K562 (cell line): Measurements from ENCODE around the gene MADCAM1. TPM values are rescaled to one million over a fixed set of nuclear protein-coding genes. Genes with fewer than 3 reads are reported as not detected.

ENCODE experiments used
- ASH1L ChIP-seq: fragments of 450-650 bp; IDR thresholded peaks from 2 replicates; pipeline ENCODE4 v1.6.1; 2018; ENCODE audit warnings: borderline replicate concordance, mild to moderate bottlenecking, low read depth; ENCODE audit not compliant: partially characterized antibody
- ELF2 ChIP-seq: fragments of 250-450 bp; sonication (Bioruptor Pico); IDR thresholded peaks from 2 replicates; pipeline ENCODE4 v1.5.0; 2021; ENCODE audit warnings: mild to moderate bottlenecking
- NFXL1 ChIP-seq: fragments of 450-650 bp; formaldehyde crosslinking; IDR thresholded peaks from 2 replicates; pipeline ENCODE4 v1.4.0; 2021; ENCODE audit warnings: mild to moderate bottlenecking
- NR2F6 ChIP-seq: fragments of 450-650 bp; formaldehyde crosslinking; IDR thresholded peaks from 2 replicates; pipeline ENCODE4 v1.4.0; 2020; ENCODE audit warnings: mild to moderate bottlenecking
- PCBP1 ChIP-seq: fragments of 200-400 bp; formaldehyde crosslinking; IDR thresholded peaks from 2 replicates; pipeline ENCODE4 v1.6.1; 2018; ENCODE audit warnings: mild to moderate bottlenecking, low read depth, low read length; ENCODE audit not compliant: poor library complexity, severe bottlenecking
- PHF21A ChIP-seq: fragments of 450-650 bp; IDR thresholded peaks from 2 replicates; pipeline ENCODE4 v1.6.1; 2017; ENCODE audit warnings: low read depth, borderline replicate concordance
- RBM22 ChIP-seq: fragments of 200-400 bp; formaldehyde crosslinking; IDR thresholded peaks from 2 replicates; pipeline ENCODE4 v1.6.1; 2018; ENCODE audit warnings: low read length, low read depth; ENCODE audit not compliant: poor library complexity, severe bottlenecking
- RHOXF2B ChIP-seq: fragments of 250-450 bp; sonication (Bioruptor Pico); conservative IDR thresholded peaks from 2 replicates; pipeline ENCODE4 v1.5.1; 2021
- SMARCA4 ChIP-seq: fragments of 450-650 bp; IDR thresholded peaks from 2 replicates; pipeline ENCODE4 v1.6.1; 2016
- ZNF644 ChIP-seq: fragments of 200-800 bp; sonication (Bioruptor generic); IDR thresholded peaks from 2 replicates; pipeline ENCODE4 v1.6.1; 2016; ENCODE audit warnings: low read depth, missing genetic modification characterization, missing compliant biosample characterization
- polyA plus RNA-seq, 8 experiments: library from polyadenylated mRNA; depleted of rRNA in 4 of 8; stranded (reverse) in 5 of 8; unstranded in 3 of 8; fragments of >200 nt; fragmentation: Nextera tagmentation in 2 of 8; fragmentation: Illumina TruSeq in 1 of 8; extraction: Ambion mirVana in 2 of 8; extraction: Trizol in 1 of 8; gene quantifications; 2 replicates each; pipeline versions ENCODE4 v1.2.1 to v1.2.3, GENCODE V29; 2011 to 2014; ENCODE audit warnings: inconsistent platforms in 1 of 8, missing spikeins in 1 of 8
- total RNA-seq, 7 experiments: library from RNA; depleted of rRNA in 6 of 7; stranded (reverse); fragments of >200 nt in 6 of 7; fragmentation: Illumina TruSeq in 2 of 7; extraction: Trizol in 2 of 7; gene quantifications; 2 replicates each; pipeline versions ENCODE4 v1.2.1 to v1.2.3, GENCODE V29; 2011 to 2021; ENCODE audit warnings: low replicate concordance in 1 of 7
- TF ChIP-seq, protein P1 (sequence below): fragments of 250-450 bp; sonication (Bioruptor Pico); IDR thresholded peaks from 2 replicates; pipeline ENCODE4 v1.8.0; 2021; ENCODE audit warnings: moderate library complexity, mild to moderate bottlenecking, inconsistent platforms
- TF ChIP-seq, protein P2 (sequence below): IDR thresholded peaks from 3 replicates; pipeline ENCODE4 v1.6.1; 2011; ENCODE audit warnings: borderline replicate concordance, mild to moderate bottlenecking, moderate library complexity; ENCODE audit not compliant: insufficient read length; ENCODE audit errors: extremely low read depth
- TF ChIP-seq, protein P3 (sequence below), 2 experiments: IDR thresholded peaks in 1 of 2; conservative IDR thresholded peaks in 1 of 2; 2 replicates each; pipeline ENCODE4 v1.6.1; 2016; ENCODE audit warnings: low read depth in 2 of 2, mild to moderate bottlenecking in 1 of 2, missing compliant biosample characterization in 1 of 2, missing genetic modification characterization in 1 of 2, moderate library complexity in 1 of 2
- TF ChIP-seq, protein P4 (sequence below): fragments of 450-650 bp; formaldehyde crosslinking; IDR thresholded peaks from 2 replicates; pipeline ENCODE4 v1.4.0; 2022; ENCODE audit warnings: missing genetic modification characterization
- TF ChIP-seq, protein P5 (sequence below): fragments of 450-650 bp; IDR thresholded peaks from 2 replicates; pipeline ENCODE4 v1.6.1; 2017; ENCODE audit warnings: mild to moderate bottlenecking, moderate library complexity
- TF ChIP-seq, protein P6 (sequence below): fragments of 450-650 bp; IDR thresholded peaks from 2 replicates; pipeline ENCODE4 v1.6.1; 2016; ENCODE audit warnings: low read depth, mild to moderate bottlenecking, moderate library complexity

The MADCAM1 gene
- total and polyA plus RNA-seq, 9 of the 15 experiments (the other 6 are each of a cell fraction or from before 2014, with no cell fraction given), result 0.09 to 0.36 (median 0.09) TPM; not detected in 6

DNA sequence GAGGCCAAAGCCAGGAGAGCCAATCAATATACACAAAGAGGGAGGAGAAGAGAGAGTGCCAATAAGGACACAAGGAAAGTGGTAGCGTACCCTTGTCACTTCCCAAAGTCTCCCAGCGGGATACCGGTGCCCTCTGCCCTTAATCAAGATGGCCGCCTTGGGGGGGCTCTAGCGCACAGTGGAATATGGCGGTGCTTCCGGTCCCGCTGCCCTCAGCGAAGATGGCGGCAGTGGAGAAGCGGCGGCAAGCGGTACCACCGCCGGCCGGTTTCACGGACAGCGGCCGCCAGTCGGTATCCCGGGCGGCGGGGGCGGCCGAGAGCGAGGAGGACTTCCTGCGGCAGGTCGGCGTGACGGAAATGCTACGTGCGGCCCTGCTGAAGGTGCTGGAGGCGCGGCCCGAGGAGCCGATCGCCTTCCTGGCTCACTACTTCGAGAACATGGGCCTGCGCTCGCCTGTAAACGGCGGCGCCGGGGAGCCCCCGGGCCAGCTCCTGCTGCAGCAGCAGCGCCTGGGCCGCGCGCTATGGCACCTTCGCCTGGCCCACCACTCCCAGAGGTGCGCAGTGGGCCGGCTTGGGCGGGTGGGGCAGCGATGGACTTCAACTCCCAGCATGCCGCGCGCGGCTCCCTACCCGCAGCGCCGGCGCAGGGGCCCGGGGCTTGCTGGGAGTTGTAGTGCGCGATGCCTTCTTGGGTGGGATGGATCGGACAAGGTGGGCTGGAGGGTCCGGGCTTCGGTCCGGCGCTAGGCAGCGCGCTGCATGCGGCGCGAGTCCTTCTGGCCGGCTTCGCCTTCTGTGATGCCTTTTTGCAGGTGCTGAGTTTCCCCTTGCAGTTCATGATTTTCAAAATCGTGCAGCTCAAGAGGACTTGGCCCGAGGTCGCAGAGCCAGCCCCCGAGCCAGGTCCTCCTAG, 11.3 kb downstream of the MADCAM1 start, which contains the start of gene TPGS1 (continued):
- TF ChIP-seq RBM22 (peak; percentile 30), NR2F6 (CRISPR knock-in tag) (no peak), PHF21A (no peak), ELF2 (CRISPR knock-in tag) (no peak), PCBP1 (peak; percentile 35), RHOXF2B (CRISPR knock-in tag) (no peak), ZNF644 (tag) (peak; percentile 97), NFXL1 (CRISPR knock-in tag) (no peak), SMARCA4 (no peak), ASH1L (peak; percentile 68)
- TF ChIP-seq, protein P1, sequence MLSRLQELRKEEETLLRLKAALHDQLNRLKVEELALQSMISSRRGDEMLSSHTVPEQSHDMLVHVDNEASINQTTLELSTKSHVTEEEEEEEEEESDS (CRISPR knock-in tag), result no peak
- TF ChIP-seq, protein P2, sequence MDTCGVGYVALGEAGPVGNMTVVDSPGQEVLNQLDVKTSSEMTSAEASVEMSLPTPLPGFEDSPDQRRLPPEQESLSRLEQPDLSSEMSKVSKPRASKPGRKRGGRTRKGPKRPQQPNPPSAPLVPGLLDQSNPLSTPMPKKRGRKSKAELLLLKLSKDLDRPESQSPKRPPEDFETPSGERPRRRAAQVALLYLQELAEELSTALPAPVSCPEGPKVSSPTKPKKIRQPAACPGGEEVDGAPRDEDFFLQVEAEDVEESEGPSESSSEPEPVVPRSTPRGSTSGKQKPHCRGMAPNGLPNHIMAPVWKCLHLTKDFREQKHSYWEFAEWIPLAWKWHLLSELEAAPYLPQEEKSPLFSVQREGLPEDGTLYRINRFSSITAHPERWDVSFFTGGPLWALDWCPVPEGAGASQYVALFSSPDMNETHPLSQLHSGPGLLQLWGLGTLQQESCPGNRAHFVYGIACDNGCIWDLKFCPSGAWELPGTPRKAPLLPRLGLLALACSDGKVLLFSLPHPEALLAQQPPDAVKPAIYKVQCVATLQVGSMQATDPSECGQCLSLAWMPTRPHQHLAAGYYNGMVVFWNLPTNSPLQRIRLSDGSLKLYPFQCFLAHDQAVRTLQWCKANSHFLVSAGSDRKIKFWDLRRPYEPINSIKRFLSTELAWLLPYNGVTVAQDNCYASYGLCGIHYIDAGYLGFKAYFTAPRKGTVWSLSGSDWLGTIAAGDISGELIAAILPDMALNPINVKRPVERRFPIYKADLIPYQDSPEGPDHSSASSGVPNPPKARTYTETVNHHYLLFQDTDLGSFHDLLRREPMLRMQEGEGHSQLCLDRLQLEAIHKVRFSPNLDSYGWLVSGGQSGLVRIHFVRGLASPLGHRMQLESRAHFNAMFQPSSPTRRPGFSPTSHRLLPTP, result no peak
- TF ChIP-seq, protein P3, sequence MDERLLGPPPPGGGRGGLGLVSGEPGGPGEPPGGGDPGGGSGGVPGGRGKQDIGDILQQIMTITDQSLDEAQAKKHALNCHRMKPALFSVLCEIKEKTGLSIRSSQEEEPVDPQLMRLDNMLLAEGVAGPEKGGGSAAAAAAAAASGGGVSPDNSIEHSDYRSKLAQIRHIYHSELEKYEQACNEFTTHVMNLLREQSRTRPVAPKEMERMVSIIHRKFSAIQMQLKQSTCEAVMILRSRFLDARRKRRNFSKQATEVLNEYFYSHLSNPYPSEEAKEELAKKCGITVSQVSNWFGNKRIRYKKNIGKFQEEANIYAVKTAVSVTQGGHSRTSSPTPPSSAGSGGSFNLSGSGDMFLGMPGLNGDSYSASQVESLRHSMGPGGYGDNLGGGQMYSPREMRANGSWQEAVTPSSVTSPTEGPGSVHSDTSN (CRISPR knock-in tag; IDR thresholded peaks at IDR 0.05; ENCODE audit: low read depth), result no peak
- TF ChIP-seq, protein P3 (tag; conservative IDR thresholded peaks at IDR 0.05; ENCODE audit: low read depth), result peak; percentile 29; the same call in 1 of the 2 replicates
- TF ChIP-seq, protein P4, sequence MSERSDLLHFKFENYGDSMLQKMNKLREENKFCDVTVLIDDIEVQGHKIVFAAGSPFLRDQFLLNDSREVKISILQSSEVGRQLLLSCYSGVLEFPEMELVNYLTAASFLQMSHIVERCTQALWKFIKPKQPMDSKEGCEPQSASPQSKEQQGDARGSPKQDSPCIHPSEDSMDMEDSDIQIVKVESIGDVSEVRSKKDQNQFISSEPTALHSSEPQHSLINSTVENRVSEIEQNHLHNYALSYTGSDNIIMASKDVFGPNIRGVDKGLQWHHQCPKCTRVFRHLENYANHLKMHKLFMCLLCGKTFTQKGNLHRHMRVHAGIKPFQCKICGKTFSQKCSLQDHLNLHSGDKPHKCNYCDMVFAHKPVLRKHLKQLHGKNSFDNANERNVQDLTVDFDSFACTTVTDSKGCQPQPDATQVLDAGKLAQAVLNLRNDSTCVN, result peak; percentile 80; the same call in 1 of the 2 replicates
- TF ChIP-seq, protein P5, sequence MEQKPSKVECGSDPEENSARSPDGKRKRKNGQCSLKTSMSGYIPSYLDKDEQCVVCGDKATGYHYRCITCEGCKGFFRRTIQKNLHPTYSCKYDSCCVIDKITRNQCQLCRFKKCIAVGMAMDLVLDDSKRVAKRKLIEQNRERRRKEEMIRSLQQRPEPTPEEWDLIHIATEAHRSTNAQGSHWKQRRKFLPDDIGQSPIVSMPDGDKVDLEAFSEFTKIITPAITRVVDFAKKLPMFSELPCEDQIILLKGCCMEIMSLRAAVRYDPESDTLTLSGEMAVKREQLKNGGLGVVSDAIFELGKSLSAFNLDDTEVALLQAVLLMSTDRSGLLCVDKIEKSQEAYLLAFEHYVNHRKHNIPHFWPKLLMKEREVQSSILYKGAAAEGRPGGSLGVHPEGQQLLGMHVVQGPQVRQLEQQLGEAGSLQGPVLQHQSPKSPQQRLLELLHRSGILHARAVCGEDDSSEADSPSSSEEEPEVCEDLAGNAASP, result no peak
- TF ChIP-seq, protein P6, sequence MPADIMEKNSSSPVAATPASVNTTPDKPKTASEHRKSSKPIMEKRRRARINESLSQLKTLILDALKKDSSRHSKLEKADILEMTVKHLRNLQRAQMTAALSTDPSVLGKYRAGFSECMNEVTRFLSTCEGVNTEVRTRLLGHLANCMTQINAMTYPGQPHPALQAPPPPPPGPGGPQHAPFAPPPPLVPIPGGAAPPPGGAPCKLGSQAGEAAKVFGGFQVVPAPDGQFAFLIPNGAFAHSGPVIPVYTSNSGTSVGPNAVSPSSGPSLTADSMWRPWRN, result no peak
